HepG2 (cell line): ENCODE data around the gene CEP76. TPM values are rescaled to one million over a fixed set of nuclear protein-coding genes. Genes with fewer than 3 reads are reported as not detected.

Experiments
- ATAC-seq: fragments of 200-7000 bp; cut with Tn5 transposase; 3 replicates; pipeline ENCODE4 v1.9.1; 2020; ENCODE audit warnings: mild to moderate bottlenecking, moderate library complexity
- BruUV-seq: library from RNA; stranded (reverse); fragments of 400-500 nt; replicated peaks from 2 replicates; lab custom pipeline; 2021; lab: Mats Ljungman, UMichigan
- CTCF ChIA-PET: fragments of 300-600 bp; formaldehyde crosslinking; extraction: SDS; loops from one replicate; lab custom pipeline; 2021; ENCODE audit warnings: low total read pairs, inconsistent platforms, low intra/inter-chr PET ratio; lab: Yijun Ruan, JAX
- POLR2A ChIA-PET: fragments of 350-600 bp; sonication (Branson Sonifier 250); formaldehyde crosslinking; loops from one replicate; lab custom pipeline; 2020; ENCODE audit warnings: antibody characterized with exemption, inconsistent platforms; lab: Yijun Ruan, JAX
- DNase-seq: peaks from one replicate; pipeline ENCODE4 v3.0.0-alpha.2; 2015; ENCODE audit warnings: low spot score
- FAIRE-seq: peaks from 3 replicates; lab custom pipeline; 2011; peaks lifted over from hg19 to GRCh38; lab: Jason Lieb, UNC
- H2AFZ ChIP-seq: one replicate; pipeline ENCODE4 v1.6.1; 2011; ENCODE audit warnings: low read length, inconsistent platforms
- H3K27ac ChIP-seq: fragments of 300-600 bp; 3 replicates; pipeline ENCODE4 v1.8.0; 2011; ENCODE audit warnings: mixed run types, mild to moderate bottlenecking, mixed read lengths, low read length, inconsistent platforms; ENCODE audit not compliant: insufficient read depth; ENCODE audit errors: extremely low read length
- H3K27me3 ChIP-seq, 2 experiments: fragments of 200-600 bp in 1 of 2; 2 replicates in 1 of 2; 3 replicates in 1 of 2; pipeline versions ENCODE4 v1.6.0 to v1.8.0; 2011; ENCODE audit warnings: low read length in 2 of 2, mild to moderate bottlenecking in 2 of 2, moderate library complexity in 2 of 2, inconsistent platforms in 1 of 2; ENCODE audit not compliant: insufficient read depth in 2 of 2, control insufficient read depth in 1 of 2
- H3K36me3 ChIP-seq, 2 experiments: fragments of 200-600 bp in 1 of 2; replicated peaks in 1 of 2; 2 replicates in 1 of 2; 3 replicates in 1 of 2; pipeline versions ENCODE4 v1.5.1 to v1.8.0; 2011; ENCODE audit warnings: low read length in 2 of 2, inconsistent platforms in 1 of 2; ENCODE audit not compliant: insufficient read depth in 2 of 2, control insufficient read depth in 1 of 2
- H3K4me1 ChIP-seq: 2 replicates; pipeline ENCODE4 v1.5.1; 2012; ENCODE audit warnings: low read length, inconsistent platforms; ENCODE audit not compliant: insufficient read depth
- H3K4me2 ChIP-seq: 2 replicates; pipeline ENCODE4 v1.6.0; 2011; ENCODE audit warnings: low read depth, low read length, inconsistent platforms
- H3K4me3 ChIP-seq, 3 experiments: fragments of 200-600 bp in 1 of 3; sonication (generic), shearing (Covaris generic) in 1 of 3; replicated peaks in 1 of 3; 2 replicates each; pipeline ENCODE4 v1.5.1; 2011 to 2016; ENCODE audit warnings: low read length in 3 of 3, inconsistent platforms in 2 of 3, low read depth in 2 of 3, mild to moderate bottlenecking in 2 of 3, control low read depth in 1 of 3, mixed read lengths in 1 of 3; ENCODE audit not compliant: insufficient read depth in 1 of 3
- H3K79me2 ChIP-seq: one replicate; pipeline ENCODE4 v1.6.1; 2011; ENCODE audit warnings: low read length, inconsistent platforms; ENCODE audit not compliant: insufficient read depth
- H3K9ac ChIP-seq: 2 replicates; pipeline ENCODE4 v1.6.0; 2011; ENCODE audit warnings: mild to moderate bottlenecking, low read depth, low read length, inconsistent platforms; ENCODE audit not compliant: insufficient read depth
- H3K9me3 ChIP-seq: 2 replicates; pipeline ENCODE4 v1.5.1; 2012; ENCODE audit warnings: mild to moderate bottlenecking, low read length
- H4K20me1 ChIP-seq: 2 replicates; pipeline ENCODE4 v1.6.0; 2011; ENCODE audit warnings: inconsistent platforms, mild to moderate bottlenecking, low read length, moderate library complexity; ENCODE audit not compliant: insufficient read depth
- TBX3 ChIP-seq: fragments of 450-650 bp; IDR thresholded peaks from 2 replicates; pipeline ENCODE4 v1.6.1; 2017; ENCODE audit warnings: antibody characterized with exemption, mild to moderate bottlenecking, inconsistent platforms, borderline replicate concordance
- WGBS: methylation state at CpG from one replicate; pipeline ENCODE4 v1.1.6; 2017; ENCODE audit warnings: low lambda C conversion rate; 5-methylcytosine and 5-hydroxymethylcytosine counted together
- in situ Hi-C: cut with HindIII; loops from 2 replicates; pipeline ENCODE4 v1.10.0; 2017; ENCODE audit warnings: low pct_unique_long_range_greater_than_20kb; ENCODE audit not compliant: extremely low pct_ligation_motif_present
- intact Hi-C: fragments of 100-400 bp; cut with micrococcal nuclease; formaldehyde crosslinking; loops from one replicate; pipeline ENCODE4 v1.10.0; 2022; ENCODE audit not compliant: unreplicated experiment
- polyA plus RNA-seq, 8 experiments: library from polyadenylated mRNA; depleted of rRNA in 3 of 8; stranded (reverse) in 7 of 8; unstranded in 1 of 8; fragments of >200 nt; fragmentation: Illumina TruSeq in 4 of 8; extraction: Trizol in 4 of 8; gene quantifications; 2 replicates each; pipeline versions ENCODE4 v1.2.1 to v1.2.3, GENCODE V29; 2011 to 2016; ENCODE audit warnings: low read depth in 4 of 8, missing spikeins in 1 of 8, mixed read lengths in 1 of 8; ENCODE audit not compliant: insufficient read depth in 1 of 8
- total RNA-seq, 5 experiments: library from RNA; depleted of rRNA; stranded (reverse); fragments of >200 nt; fragmentation: Illumina TruSeq; extraction: Trizol; gene quantifications; 2 replicates each; pipeline ENCODE4 v1.2.3, GENCODE V29; 2016; ENCODE audit warnings: low read depth in 1 of 5
- TF ChIP-seq, protein P1 (sequence below): sonication (generic); formaldehyde crosslinking; IDR thresholded peaks from 2 replicates; pipeline ENCODE4 v1.5.0; 2020; ENCODE audit warnings: mild to moderate bottlenecking, missing genetic modification reagents, moderate library complexity
- TF ChIP-seq, protein P2 (sequence below): sonication (generic); formaldehyde crosslinking; IDR thresholded peaks from 2 replicates; pipeline ENCODE4 v1.4.0; 2020; ENCODE audit warnings: mild to moderate bottlenecking, missing genetic modification reagents

The CEP76 gene
- total and polyA plus RNA-seq, 2 of the 13 experiments (the other 11 are each of a cell fraction or from before 2014, with no cell fraction given), result 13.9 to 15.1 TPM

DNA sequence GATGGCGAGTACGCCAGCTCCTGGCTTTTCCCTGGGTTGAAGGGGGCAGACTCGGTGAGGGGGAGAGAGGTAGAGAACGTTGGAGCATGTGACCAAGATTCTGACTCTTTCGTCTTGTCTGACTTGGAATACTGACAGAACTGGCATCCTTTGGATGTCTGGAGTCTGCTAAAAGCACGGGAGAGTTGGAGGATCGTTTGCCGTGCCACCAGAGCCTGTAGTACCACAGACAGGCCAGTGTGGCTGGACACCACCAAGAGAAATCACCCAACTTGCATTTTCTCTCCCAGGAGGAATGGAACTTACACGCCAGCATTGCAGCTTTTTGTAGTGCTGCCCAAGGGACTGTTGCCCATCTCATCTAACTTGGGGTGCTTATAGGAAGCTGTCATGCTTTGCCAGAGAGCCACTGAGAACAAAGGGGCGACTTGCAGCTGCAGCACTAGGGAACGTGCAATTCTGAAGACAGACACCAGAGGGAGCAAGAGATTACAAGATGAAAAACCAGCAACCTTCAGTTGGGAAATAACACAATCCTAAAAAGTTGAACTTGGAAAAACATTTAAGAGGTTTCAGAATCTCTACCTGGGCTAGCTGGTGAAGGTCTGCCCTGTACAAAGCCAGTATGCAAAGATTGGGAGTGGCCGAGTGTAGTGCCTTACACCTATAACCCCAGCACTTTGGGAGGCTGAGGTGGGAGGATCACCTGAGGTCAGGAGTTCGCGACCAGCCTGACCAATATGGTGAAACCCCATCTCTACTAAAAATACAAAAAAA is 24.4 kb upstream of the CEP76 start (continued):
- TF ChIP-seq, protein P1, sequence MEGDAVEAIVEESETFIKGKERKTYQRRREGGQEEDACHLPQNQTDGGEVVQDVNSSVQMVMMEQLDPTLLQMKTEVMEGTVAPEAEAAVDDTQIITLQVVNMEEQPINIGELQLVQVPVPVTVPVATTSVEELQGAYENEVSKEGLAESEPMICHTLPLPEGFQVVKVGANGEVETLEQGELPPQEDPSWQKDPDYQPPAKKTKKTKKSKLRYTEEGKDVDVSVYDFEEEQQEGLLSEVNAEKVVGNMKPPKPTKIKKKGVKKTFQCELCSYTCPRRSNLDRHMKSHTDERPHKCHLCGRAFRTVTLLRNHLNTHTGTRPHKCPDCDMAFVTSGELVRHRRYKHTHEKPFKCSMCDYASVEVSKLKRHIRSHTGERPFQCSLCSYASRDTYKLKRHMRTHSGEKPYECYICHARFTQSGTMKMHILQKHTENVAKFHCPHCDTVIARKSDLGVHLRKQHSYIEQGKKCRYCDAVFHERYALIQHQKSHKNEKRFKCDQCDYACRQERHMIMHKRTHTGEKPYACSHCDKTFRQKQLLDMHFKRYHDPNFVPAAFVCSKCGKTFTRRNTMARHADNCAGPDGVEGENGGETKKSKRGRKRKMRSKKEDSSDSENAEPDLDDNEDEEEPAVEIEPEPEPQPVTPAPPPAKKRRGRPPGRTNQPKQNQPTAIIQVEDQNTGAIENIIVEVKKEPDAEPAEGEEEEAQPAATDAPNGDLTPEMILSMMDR (CRISPR knock-in tag), result peak; percentile 88
- no peak for TF ChIP-seq TBX3

DNA sequence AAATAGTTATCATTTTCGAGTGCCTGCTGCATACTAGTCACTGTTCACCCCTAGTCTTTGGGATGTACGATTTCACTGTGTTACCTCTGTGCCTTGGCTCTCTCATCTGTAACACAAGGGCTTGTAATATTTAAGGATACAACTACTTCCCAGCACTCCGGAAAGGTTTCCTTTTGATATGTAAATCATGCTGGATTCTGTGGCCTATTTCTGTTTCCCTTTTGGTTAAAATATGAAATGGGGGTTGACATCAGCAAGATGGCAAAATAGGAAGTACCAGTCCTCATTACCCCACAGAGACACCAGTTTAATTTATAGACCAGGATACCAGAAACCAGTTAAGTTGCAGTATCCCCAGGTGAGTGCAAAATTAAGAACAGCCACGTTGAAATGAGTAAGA is 23.8 kb upstream of the CEP76 start:
- ATAC-seq (no peak), DNase-seq (no peak), FAIRE-seq (no peak)
- no TSS peak for BruUV-seq
- in situ Hi-C loops, result loop anchor here (5.0 kb wide), 2 partner anchors 41 to 206 kb away; no protein-coding TSS in a partner anchor
- TF ChIP-seq, protein P2, sequence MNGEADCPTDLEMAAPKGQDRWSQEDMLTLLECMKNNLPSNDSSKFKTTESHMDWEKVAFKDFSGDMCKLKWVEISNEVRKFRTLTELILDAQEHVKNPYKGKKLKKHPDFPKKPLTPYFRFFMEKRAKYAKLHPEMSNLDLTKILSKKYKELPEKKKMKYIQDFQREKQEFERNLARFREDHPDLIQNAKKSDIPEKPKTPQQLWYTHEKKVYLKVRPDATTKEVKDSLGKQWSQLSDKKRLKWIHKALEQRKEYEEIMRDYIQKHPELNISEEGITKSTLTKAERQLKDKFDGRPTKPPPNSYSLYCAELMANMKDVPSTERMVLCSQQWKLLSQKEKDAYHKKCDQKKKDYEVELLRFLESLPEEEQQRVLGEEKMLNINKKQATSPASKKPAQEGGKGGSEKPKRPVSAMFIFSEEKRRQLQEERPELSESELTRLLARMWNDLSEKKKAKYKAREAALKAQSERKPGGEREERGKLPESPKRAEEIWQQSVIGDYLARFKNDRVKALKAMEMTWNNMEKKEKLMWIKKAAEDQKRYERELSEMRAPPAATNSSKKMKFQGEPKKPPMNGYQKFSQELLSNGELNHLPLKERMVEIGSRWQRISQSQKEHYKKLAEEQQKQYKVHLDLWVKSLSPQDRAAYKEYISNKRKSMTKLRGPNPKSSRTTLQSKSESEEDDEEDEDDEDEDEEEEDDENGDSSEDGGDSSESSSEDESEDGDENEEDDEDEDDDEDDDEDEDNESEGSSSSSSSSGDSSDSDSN (CRISPR knock-in tag), result no peak
- H3K27me3 ChIP-seq, result no peaks in the 10 kb centered on the region; a peak in 1 of 5 replicates
- ChIA-PET CTCF (interaction anchor here (1.4 to 2.3 kb wide), 5 partner anchors 41 to 208 kb away, joined by 3 to 25 read pairs (median 18); no protein-coding TSS in a partner anchor), POLR2A (interaction anchor here (1.8 kb wide), 1 partner anchor 40 kb away, joined by 6 read pairs; no protein-coding TSS in a partner anchor)
- H3K4me2 ChIP-seq, result no peak overlapping the region
- WGBS, result 88% methylated on average over 4 of the region's 4 CpGs
- no peaks in the 10 kb centered on the region for H3K79me2 ChIP-seq
- peaks cover 7 to 16% of the 10 kb centered on the region in 2 experiments; a peak in 4 of 5 replicates for H3K36me3 ChIP-seq
- H3K4me1 ChIP-seq, result peaks cover 25% of the 10 kb centered on the region
- H3K27ac ChIP-seq, result no peak overlapping the region
- intact Hi-C loops, result loop anchor here (2.0 kb wide), 3 partner anchors 14 to 166 kb away; no protein-coding TSS in a partner anchor
- H3K4me3 ChIP-seq, result no peak overlapping the region
- H3K9ac ChIP-seq, result no peak overlapping the region
- no peak overlapping the region for H2AFZ ChIP-seq
- H4K20me1 ChIP-seq, result no peaks in the 10 kb centered on the region
- H3K9me3 ChIP-seq, result no peaks in the 10 kb centered on the region
